ENCODE measurements around the gene DNAH2.

DNA sequence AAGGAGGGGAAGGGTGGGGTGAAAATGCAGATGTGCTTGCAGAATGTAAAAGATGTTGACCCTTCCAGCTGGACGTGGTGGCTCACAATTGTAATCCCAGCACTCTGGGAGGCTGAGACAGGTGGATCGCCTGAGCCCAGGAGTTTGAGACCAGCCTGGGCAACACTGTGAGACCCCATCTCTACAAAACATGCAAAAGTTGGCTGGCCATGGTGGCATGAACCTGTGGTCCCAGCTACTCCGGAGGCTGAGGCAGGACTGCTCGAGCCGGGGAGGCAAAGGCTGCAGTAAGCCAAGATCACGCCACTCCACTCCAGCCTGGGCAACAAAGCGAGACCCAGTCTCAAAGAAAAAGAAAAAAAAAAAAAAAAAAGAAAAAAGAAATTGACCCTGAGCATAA is 49.1 kb upstream of the DNAH2 start:
- TF ChIP-seq, protein P1, sequence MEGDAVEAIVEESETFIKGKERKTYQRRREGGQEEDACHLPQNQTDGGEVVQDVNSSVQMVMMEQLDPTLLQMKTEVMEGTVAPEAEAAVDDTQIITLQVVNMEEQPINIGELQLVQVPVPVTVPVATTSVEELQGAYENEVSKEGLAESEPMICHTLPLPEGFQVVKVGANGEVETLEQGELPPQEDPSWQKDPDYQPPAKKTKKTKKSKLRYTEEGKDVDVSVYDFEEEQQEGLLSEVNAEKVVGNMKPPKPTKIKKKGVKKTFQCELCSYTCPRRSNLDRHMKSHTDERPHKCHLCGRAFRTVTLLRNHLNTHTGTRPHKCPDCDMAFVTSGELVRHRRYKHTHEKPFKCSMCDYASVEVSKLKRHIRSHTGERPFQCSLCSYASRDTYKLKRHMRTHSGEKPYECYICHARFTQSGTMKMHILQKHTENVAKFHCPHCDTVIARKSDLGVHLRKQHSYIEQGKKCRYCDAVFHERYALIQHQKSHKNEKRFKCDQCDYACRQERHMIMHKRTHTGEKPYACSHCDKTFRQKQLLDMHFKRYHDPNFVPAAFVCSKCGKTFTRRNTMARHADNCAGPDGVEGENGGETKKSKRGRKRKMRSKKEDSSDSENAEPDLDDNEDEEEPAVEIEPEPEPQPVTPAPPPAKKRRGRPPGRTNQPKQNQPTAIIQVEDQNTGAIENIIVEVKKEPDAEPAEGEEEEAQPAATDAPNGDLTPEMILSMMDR (IDR thresholded peaks at IDR 0.05): no peak
- TF ChIP-seq POLR2A (IDR thresholded peaks at IDR 0.05) (no peak), EP300 (IDR thresholded peaks at IDR 0.05) (no peak)
